Thyroid gland (tissue), 4 donors: ENCODE results near the gene SCN3B.

Experiments
- POLR2A ChIP-seq, 2 donors: fragments of 450-650 bp; IDR thresholded peaks; one replicate each; pipeline ENCODE4 v1.6.1; 2017; ENCODE audit warnings: antibody characterized with exemption in 2 of 2, mild to moderate bottlenecking in 2 of 2, moderate library complexity in 1 of 2
- TF ChIP-seq, protein P1 (sequence below), 6 experiments: fragments of 200-600 bp in 3 of 6; fragments of 450-650 bp in 3 of 6; sonication (generic) in 3 of 6; IDR thresholded peaks; one replicate each; pipeline ENCODE4 v1.5.1; 2016 to 2019; ENCODE audit warnings: antibody characterized with exemption in 6 of 6, mild to moderate bottlenecking in 2 of 6, inconsistent platforms in 1 of 6, moderate library complexity in 1 of 6

DNA sequence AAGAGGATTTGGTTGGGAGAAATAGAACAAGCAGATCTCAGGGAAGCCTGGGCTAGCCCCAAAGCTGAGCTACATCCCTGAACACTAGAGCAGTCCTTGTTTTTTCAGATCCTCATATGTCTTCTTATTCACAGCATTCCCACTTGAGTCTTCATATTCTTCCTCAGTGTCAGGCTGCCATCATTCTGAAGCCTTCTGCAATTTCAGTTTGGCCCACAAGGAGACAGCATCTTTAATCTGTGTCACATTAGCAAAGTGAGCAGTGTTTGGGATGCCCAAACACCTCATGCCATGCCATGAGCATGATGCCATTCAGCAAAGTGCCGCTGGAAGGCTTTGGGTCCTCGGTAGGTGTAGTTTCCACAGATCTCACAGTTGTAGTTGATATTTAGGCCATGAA, 56.6 kb downstream of the SCN3B start:
- TF ChIP-seq, protein P1, sequence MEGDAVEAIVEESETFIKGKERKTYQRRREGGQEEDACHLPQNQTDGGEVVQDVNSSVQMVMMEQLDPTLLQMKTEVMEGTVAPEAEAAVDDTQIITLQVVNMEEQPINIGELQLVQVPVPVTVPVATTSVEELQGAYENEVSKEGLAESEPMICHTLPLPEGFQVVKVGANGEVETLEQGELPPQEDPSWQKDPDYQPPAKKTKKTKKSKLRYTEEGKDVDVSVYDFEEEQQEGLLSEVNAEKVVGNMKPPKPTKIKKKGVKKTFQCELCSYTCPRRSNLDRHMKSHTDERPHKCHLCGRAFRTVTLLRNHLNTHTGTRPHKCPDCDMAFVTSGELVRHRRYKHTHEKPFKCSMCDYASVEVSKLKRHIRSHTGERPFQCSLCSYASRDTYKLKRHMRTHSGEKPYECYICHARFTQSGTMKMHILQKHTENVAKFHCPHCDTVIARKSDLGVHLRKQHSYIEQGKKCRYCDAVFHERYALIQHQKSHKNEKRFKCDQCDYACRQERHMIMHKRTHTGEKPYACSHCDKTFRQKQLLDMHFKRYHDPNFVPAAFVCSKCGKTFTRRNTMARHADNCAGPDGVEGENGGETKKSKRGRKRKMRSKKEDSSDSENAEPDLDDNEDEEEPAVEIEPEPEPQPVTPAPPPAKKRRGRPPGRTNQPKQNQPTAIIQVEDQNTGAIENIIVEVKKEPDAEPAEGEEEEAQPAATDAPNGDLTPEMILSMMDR (IDR thresholded peaks at IDR 0.05) = no peak
- no peak for TF ChIP-seq POLR2A (IDR thresholded peaks at IDR 0.05)
